ELF-1 (cell line): Measurements from ENCODE around the gene MYH13.

ENCODE experiments used
- DNase-seq: peaks from one replicate; pipeline ENCODE4 v3.0.0-alpha.2; 2016; ENCODE audit warnings: low read depth, low spot score

The MYH13 gene

DNA sequence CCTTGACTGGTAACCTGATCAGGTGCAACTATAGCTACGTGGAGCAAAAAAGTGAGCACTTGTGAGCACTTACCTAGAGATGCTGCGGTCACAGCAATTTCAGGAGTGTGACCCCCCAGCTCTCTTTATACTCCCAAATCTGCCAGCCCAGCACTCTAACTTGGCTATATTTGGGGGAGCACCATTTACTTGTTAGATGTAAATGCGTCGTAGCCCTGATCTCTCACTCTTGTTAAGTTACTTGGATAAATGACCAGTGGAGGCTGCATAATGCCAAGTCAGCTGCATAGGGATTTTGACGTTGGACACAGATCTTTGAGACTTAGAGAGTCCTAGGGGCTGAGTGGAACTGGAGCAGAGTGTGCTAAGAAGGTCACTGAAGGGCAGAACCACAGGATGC is at the start of gene MYH13:
MYH13 (minus strand) TSS at position 101 of the 400 bp plus-strand sequence. CDS start 8,476 bp downstream, outside the sequence.
- DNase-seq = no peak

DNA sequence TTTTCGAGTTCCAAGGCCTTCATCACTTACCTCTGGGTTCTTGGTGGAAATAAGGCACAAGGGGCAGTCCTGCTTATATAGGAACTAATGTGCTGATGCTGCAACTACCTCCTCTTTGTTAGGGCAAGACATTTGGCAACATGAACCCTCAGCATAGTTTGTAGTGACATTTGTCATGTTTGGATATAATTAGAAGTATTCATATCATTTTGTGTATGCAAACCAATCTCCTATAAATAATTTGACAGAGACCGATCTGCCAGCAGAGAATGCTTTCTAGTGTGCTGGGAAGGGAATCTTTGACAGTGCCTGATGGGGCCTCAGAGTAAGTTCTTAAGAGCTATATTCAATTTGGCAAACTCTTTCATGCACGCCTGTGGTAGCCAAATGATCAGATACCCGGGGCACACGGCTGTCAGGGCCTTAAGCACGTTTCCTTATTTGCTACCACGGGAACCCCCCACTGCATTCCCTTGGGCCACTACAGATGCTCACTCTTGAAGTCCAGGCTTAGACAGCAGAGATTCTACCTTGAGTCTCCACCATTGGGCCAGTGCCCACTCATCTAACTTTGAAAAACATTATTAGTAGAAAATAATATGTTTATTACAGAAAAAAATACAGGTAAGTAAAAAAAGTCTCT is 49.2 kb upstream of the MYH13 start, which contains the start of gene MYH8:
MYH8 (minus strand) TSS at position 51 of the 643 bp plus-strand sequence. CDS start 1,723 bp downstream, outside the sequence.
- no peak for DNase-seq

DNA sequence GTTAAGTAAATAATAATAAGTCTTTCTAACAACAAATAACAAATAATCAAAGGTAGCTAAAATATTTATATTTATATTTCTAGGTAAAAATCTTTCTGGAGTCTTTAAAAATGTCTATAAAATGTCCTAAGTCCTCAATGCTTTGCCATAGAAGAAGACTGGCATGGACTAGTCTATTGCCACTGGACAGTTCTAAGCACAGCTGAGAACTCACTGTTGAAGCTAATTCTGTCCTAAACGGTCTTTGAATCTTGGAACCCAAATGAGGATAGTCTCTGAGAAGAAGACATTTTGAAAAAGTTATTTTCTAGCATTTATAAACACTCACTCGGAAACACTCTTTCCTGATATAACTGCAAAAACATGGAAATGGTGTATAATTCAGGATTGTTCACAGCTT is 48.4 kb upstream of the MYH13 start:
- no peak for DNase-seq

DNA sequence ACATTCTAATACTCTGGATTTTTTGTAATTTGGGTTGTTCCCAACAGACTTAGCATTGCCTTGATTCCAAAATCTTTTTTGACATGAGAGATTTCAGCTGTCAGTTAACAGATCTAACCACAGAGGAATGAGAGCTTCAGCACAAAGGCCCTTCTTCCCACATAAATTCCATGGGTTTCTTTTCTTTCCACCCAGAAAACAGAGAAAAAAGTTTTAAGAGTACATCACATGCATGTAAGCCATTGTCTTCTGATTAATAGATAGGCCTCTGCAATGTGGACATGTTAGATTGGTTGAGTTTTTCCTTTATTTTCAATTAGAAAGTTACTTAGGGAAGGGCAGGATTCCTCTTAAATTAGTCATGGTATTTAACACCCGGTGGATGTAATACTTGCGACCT is 48.0 kb upstream of the MYH13 start:
- DNase-seq = no peak

DNA sequence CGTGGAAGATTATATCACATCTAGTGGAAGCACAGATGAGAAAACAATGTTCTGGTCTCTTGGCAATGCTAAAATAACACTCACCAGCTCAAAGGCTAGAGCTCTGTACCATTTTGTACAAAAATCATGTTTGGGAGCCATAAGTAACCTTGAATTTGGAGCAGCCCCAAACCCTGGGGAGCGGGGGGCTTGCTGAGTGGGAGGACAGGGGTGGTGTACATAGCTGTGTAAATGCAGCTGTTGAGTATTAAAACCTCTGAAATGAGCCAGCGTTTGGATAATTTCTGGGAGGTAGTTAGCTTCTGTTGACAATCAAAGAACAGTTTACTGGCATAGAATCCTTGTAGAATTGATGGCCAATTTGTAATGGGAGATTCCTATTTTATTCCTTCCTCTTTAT is 44.6 kb upstream of the MYH13 start:
- DNase-seq = no peak

DNA sequence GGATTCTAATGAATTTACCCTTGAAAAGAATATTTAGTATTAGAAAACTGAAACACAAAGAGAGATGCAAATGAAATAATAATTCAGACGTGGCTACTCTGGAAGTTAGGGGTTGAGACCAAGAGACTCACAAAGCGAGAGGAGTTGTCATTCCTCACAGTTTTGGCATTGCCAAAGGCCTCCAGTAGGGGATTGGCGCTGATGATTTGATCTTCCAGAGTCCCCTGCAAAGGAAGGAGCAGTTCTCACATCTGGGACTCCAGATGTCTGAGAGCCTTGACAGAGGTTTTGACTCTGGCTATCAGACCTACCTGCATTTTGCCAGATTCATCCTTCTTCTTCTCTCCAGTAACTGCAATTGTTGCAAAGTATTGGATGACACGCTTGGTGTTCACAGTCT is 42.4 kb upstream of the MYH13 start:
- no peak for DNase-seq

DNA sequence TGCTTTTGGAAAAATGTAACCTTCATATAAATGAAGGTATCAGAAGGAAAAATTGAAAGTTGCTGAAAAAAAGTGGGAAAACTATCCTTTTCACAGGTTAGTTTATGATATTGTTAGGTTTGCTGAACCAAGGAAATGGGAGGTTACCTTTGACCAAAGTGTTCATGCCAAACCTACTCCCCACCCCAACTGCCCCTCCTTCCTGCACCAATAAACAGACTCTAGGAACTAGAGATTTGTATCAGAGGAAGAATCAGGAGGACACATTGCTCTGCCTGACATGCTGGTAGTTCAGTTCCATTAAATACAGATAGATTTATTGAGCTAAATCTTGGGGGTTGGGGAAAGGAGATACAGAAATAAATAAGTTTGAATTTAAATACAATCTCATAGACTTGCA is 30.8 kb upstream of the MYH13 start:
- no peak for DNase-seq

DNA sequence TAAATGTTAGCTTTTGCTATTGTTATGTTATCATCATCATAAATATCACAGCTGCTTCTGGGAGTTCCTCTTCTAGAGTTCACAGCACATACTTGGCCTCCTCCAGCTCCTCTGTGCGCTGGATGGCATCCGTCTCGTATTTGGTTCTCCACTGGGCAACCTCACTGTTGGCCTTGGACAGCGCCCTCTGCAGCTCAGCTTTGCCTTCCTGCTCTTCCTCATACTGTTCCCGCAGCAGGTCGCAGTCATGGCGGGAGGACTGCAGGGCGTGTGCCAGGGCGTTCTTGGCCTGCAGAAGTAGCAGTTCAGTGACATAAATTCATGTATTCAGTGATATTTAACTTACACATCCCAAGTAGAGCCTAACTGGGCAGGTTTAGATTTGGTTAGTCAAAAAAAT is 25.5 kb upstream of the MYH13 start:
- DNase-seq = peak; percentile 28

DNA sequence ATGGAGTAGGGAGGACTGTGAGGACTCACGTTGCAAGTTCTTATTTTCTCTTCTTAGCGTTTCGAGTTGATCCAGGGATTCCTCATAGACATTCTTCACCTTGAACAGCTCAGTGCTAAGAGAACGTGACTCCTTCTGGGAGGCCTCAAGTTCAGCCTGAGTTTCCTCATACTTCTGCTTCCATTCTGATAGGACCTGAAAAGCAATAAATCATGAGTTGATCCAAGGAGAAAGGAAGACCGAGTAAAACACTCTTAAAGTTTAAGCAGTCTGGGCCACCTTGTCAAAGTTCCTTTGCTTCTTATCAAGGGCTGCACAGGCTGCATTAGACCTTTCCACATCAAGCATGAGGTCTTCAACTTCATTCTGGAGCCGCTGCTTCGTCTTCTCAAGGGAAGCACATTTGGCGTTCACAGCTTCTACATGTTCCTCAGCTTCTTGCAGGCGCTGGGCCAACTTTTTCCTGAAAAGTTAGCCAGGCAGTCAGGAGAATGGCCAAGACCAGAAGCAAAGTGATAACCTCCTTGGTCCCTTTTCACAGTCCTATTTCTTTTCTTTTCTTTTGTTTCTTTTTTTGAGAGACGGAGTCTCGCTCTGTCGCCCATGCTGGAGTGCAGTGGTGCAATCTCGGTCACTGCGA is 23.8 kb upstream of the MYH13 start:
- DNase-seq = no peak

DNA sequence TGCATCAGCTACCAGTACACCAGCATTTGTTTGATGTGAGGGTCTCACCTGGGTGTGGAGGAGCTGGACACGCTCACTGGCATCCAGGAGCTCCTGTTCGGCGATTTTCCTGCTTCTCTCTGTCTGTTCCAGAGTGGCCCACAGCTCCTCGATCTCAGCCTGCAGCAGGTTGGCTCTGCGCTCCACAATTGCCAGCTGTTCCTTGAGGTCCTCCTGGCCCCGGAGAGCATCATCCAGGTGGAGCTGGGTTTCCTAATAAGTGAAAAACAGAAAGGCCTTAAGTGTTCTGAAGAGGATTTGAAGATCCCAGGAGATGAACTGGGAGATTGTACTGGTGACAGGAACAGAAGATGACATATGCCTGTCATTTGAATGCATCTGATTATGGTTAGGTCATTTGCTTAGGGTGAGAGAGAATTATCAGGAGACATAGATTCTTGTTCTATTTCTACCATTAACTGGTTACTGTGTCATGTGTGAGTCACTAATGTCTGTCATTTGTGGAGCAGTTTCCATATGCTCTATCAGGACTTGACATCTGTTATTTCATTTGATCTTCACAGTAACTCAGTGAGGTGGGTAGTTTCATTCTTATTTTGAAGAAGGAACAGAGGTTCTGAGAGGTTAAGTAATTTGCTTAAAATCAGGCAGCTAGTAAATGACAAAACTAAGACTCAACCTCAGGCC is 21.5 kb upstream of the MYH13 start:
- no peak for DNase-seq

DNA sequence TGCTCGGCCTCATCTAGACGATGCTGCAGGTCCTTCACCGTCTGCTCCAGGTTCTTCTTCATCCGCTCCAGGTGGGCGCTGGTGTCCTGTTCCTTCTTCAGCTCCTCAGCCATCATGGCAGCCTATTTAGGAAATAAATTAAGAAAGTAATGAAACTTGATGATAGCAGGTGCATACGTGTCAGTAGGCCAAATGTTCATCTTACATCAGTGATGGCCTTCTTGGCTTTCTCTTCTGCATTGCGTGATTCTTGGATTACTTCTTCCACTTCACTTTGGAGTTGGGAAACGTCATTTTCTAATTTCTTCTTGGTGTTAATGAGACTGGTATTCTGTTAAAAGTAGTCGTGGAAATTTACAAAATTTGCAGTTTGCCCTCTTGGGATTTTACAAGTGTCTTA is 20.1 kb upstream of the MYH13 start:
- no peak for DNase-seq

DNA sequence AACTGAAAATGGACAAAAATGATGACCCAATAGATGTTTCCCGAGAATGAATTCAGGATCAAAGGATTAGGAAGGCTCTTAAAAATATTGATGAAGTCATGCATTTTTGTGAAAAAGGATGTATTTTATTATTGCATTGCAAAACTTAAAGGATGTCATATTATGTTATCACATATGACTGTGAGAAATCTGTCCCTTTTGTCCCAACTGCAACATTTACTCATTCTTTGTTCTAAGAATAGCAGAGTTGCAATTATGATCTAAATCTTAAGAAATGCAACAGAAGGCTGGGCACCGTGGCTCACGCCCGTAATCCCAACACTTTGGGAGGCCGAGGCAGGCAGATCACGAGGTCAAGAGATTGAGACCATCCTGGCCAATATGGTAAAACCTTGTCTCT is 13.1 kb upstream of the MYH13 start:
- DNase-seq = no peak

DNA sequence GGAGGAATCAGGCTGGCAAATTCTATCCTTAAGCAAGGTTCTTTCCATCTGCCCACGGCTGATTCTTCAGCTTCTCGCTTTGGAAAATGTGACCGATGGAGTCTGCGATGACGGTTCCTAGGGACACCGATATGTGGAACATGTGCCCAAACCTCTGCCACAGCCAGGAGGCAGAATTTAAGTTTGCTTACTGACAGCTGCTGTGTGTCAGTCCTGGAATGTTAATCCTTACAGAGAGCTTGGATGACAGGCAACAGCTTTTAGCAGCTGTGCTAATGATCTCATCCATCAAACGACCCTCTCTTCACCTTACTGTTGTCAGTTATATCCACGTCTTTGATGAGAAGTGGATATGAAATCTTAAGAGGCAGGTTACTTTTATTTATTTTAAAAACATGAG is 11.4 kb upstream of the MYH13 start:
- peak; percentile 52 for DNase-seq

DNA sequence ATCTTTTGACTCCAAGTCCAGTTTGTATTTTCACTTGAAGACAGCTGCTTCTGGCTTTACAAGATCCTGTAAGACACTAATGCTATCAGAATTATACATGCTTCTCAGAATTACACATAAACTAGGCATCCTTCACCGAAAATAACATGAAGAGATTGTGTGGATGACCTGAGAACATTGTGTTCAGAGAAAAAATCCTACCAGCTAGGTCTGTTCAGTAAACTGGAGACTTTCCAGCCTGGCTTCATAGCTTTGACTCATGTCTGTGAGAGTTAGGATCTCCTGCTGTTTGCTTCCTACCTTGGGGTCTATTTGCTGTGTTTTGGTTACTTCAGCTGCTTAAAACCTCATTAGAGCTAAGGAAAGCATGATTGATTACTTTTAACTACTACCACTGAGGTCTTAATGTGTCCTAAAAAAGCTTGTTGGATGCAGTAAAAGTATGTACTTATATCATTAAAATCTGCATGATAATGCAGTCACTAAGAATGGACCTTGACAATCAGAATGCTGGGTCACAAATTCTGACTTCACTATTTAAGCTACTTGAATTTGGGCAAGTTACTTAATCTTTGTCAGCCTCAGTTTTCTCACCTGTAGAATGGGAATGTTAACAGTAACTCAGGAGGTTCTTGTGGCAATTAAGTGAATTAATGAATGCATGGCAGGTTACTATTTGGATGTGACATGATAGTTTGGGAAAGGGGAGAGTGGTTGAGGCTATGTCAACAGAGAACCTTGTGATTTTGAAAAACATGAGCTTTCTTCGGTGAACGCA is 8.0 kb upstream of the MYH13 start:
- DNase-seq = peak; percentile 15

DNA sequence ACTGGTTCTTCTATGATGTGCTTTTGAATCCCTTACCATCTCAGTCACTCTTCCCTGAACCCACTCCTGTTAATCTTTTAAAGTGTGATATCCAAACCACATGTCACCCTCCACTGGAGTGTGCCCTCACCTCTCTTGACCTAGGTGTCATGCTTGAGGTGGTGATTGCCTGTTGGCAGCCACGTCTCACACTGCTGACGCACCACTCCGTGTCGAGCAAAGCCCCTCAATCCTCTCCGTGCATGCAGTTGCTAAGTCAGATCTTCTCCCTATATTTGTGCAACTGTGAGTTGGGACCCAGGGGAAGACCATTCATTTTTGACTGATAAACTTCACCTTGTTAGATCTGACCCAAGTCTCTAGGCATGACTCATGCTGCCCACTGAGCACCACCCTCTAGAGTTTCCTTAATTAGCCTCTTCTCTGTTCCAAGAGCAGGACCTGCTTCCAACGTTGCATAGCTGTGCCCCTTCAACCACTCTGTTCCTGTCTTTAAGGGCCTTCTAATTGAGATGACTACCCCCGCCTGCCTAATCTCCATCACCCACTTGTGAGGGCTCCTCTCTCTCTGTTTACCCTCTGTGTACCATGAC is 2.7 kb downstream of the MYH13 start:
- no peak for DNase-seq

DNA sequence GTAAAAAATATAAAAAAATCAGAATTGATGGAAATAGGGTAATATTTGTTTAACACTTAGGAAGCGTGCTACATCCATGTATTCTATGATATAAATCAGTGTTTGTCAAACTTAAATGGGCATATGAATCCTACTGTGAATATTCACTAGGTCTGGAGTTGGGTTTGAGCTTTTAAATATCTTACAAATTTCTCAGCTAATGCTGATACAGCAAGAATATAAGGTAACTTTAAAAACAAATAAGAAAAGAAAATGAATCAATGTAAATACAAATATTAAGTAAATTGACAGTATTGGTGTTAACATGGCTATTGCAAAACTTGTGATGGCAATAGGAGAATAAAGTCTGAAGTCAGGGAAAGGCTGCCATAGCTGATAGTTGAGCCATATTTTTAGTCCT is 3.6 kb downstream of the MYH13 start:
- no peak for DNase-seq

DNA sequence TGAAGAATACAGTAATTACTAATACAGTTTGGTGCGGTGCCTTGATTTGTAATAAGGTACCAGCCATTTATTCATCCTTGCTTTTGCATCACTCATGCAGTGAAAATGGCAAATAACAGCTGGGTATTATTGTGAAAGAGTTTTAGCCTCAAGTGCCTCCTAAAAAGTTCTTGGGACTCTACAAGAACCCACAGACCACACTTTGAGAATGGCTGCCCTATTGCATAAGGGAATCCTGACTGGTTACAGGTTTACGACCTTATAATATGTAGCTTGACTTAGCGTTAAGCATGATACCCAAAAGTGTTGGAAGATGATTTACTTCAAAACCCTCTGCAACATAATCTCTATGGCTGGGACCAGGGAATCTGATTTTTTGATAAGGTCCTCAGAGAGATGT is 4.2 kb downstream of the MYH13 start:
- DNase-seq = no peak

DNA sequence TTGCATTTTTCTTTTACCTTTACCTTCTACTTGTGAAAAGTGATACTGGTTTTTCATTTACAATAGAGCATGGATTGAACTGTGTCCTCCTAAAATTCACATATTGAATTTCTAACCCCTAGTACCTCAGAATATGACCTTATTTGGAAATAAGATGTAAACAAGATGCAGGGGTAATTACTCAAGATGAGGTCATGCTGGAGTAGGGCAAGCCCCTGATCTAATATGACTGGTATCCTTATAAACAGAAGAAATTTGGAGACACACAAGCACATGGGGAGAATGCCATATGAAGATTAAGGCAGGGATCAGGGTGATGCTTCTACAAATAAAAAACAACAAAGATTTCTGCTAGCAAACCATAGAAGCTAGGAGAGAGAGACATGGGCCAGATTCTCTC is 12.2 kb downstream of the MYH13 start:
- DNase-seq = no peak

DNA sequence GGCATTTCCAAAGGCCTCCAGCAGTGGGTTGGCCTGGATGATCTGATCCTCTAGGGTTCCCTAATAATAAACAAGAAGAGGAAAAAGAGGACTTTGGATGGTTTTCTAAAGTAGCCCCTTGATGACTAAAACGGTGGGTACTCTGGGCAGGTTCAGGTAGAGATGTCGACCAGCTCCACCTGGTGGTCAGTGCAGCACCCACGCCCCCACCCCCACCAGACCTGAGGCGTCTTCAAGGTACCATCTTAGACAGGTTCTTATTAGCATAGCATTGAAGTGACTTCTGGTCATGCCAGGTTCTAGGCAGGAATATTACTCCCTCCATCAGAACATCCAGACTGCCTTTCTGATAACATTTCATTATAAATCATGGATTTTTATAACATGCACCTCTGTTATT is 15.0 kb downstream of the MYH13 start:
- DNase-seq = peak; percentile 78

DNA sequence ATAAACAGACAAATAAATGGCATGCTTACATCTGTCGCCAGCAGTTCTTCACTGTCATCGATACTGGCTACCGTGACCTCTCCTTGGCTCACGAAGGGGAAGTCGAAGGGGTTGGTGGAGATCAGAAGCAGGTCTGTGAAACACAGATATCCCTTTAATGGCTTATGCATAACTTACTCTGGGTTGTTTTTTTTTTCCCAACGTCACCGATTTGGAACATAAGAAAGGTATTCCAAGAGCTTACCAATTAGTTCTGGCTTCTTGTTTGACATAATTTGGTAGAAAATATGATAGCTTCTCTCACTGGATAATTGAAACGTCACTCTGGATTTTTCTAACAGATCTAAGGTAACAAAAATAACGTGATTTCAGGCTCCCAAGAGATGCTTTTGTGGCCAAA is 18.2 kb downstream of the MYH13 start:
- no peak for DNase-seq

DNA sequence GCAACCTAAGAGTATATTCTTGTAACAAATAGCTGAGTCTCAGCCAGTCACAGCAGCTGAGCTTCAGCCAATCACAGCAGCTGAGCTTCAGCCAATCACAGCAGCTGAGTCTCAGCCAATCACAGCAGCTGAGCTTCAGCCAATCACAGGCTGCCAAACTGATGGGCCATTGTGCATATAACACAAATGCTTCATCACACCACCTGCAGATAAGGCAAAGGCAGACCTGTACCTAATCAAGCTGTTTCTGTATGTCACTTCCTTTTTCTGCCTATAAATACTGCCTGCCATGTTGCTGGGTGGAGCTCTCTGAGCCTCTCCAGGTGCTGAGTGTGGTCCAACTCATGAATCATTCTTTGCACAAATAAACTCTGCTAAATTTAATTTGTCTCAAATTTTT is 19.9 kb downstream of the MYH13 start:
- DNase-seq = no peak

DNA sequence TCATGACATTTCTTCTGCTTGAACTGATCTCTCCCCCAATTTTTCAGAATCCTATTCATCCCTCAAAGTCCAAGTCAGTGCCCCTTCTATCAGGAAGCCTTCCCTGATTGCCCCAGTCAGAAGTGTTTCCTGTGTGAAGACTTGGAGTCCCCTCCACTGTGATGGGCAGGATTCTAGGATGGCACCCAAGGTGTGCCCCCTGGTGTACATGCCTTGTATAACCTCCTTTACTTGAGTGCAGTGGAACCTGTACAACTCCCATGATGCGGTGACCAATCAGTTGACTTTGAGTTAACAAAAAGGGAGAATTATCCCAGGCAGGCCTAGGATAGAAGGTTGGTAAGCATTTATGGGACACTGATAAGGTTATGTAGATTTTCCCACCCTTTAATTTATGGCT is 23.4 kb downstream of the MYH13 start:
- peak; percentile 30 for DNase-seq
